ENCODE results near the gene UBAC2. TPM values are rescaled to one million over a fixed set of nuclear protein-coding genes. Genes with fewer than 3 reads are reported as not detected.

Gene UBAC2
- total RNA-seq, 2 donors from 2014 or later, result 72.7 to 80.4 TPM

DNA sequence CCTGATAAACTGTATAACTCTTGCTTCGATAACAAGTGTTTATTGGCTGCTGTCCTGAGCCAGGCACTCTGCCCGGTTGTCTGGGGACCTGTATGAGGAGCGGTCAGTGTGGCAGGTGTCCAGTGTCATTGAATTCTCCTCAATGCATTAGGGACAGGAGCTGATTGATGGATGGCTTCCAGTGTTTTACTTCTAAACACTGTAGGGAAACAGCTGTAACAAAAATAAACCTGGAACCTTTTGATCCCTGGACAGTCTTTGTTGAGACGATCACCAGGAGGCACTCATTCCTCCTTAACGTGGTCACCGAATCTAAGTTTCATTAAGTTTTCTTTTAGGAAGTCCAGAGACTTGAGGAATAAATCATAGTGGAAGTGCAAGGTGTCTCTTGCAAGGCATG lies 17.9 kb downstream of the UBAC2 start:
- Mint-ChIP-seq H3K36me3 (ENCODE audit: low read depth) (peaks cover 27% of the 10 kb centered on the region), H3K4me1 (peaks cover 14% of the 10 kb centered on the region), H3K9me3 (peaks cover 4% of the 10 kb centered on the region), H3K27me3 (ENCODE audit: insufficient read depth) (no peaks in the 10 kb centered on the region), H3K27ac (no peak overlapping the region), H3K4me3 (no peak overlapping the region)
- 73 to 86% methylated on average over 5 to 6 of the region's 6 CpGs for WGBS, 2 experiments (ENCODE audit: insufficient coverage in 1 of 2, insufficient read length in 1 of 2)
- TF ChIP-seq, protein P1, sequence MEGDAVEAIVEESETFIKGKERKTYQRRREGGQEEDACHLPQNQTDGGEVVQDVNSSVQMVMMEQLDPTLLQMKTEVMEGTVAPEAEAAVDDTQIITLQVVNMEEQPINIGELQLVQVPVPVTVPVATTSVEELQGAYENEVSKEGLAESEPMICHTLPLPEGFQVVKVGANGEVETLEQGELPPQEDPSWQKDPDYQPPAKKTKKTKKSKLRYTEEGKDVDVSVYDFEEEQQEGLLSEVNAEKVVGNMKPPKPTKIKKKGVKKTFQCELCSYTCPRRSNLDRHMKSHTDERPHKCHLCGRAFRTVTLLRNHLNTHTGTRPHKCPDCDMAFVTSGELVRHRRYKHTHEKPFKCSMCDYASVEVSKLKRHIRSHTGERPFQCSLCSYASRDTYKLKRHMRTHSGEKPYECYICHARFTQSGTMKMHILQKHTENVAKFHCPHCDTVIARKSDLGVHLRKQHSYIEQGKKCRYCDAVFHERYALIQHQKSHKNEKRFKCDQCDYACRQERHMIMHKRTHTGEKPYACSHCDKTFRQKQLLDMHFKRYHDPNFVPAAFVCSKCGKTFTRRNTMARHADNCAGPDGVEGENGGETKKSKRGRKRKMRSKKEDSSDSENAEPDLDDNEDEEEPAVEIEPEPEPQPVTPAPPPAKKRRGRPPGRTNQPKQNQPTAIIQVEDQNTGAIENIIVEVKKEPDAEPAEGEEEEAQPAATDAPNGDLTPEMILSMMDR (conservative IDR thresholded peaks at IDR 0.05), result no peak
- H3K4me3 ChIP-seq (ENCODE audit: low read length), result no peak overlapping the region
- H3K9ac ChIP-seq (ENCODE audit: extremely low read depth, low read length, poor library complexity, severe bottlenecking), result no peak overlapping the region
- no peaks in the 10 kb centered on the region for H3K4me1 ChIP-seq (ENCODE audit: control insufficient read depth, insufficient read depth, low read length)
- H3K36me3 ChIP-seq (ENCODE audit: control insufficient read depth, insufficient read depth, low read length), result peaks cover 21% of the 10 kb centered on the region
- H3K27ac ChIP-seq (ENCODE audit: low read depth, low read length), result no peak overlapping the region
- H3K27me3 ChIP-seq (ENCODE audit: control insufficient read depth, insufficient read depth, low read length, poor library complexity, severe bottlenecking), result no peaks in the 10 kb centered on the region
- no peaks in the 10 kb centered on the region for H3K9me3 ChIP-seq (ENCODE audit: control insufficient read depth, low read length)
- no peak for DNase-seq

DNA sequence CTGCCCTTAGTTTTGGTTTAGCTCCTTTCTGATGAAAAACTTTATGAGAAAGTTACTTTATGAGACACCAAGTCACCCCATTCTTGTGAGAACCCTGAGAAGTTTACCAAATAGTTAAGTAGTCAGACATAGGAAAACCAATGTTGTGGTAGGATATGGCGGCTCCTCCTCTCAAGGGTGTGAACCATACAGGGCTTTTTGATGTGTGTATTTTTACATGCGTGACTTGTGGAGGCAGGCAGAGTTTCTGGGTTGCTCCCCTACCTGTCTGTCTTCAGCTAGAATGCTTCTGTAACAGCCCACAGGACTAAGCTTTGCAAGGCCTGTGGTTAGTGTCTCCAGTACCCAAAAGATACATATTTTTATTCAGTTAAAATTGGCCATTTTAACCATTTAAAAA lies 18.3 kb downstream of the UBAC2 start:
- peaks cover 4% of the 10 kb centered on the region for H3K9me3 Mint-ChIP-seq
- Histone ChIP-seq H3K27ac (ENCODE audit: low read depth, low read length) (no peak overlapping the region), H3K4me3 (ENCODE audit: low read length) (no peak overlapping the region), H3K4me1 (ENCODE audit: control insufficient read depth, insufficient read depth, low read length) (no peaks in the 10 kb centered on the region), H3K9ac (ENCODE audit: extremely low read depth, low read length, poor library complexity, severe bottlenecking) (no peak overlapping the region), H3K9me3 (ENCODE audit: control insufficient read depth, low read length) (no peaks in the 10 kb centered on the region), H3K27me3 (ENCODE audit: control insufficient read depth, insufficient read depth, low read length, poor library complexity, severe bottlenecking) (no peaks in the 10 kb centered on the region), H3K36me3 (ENCODE audit: control insufficient read depth, insufficient read depth, low read length) (peaks cover 21% of the 10 kb centered on the region)
- H3K27ac Mint-ChIP-seq, result no peak overlapping the region
- peaks cover 27% of the 10 kb centered on the region for H3K36me3 Mint-ChIP-seq (ENCODE audit: low read depth)
- DNase-seq, result no peak
- no peak overlapping the region for H3K4me3 Mint-ChIP-seq
- H3K4me1 Mint-ChIP-seq, result peaks cover 14% of the 10 kb centered on the region
- WGBS, 2 experiments (ENCODE audit: insufficient coverage in 1 of 2, insufficient read length in 1 of 2), result 94 to 96% methylated on average over 2 of the region's 2 CpGs
- TF ChIP-seq, protein P1 (conservative IDR thresholded peaks at IDR 0.05), result no peak
- H3K27me3 Mint-ChIP-seq (ENCODE audit: insufficient read depth), result no peaks in the 10 kb centered on the region

- TF ChIP-seq, protein P1 (conservative IDR thresholded peaks at IDR 0.05), result no peak
- H3K4me1 ChIP-seq (ENCODE audit: control insufficient read depth, insufficient read depth, low read length), result no peaks in the 10 kb centered on the region
- peaks cover 23% of the 10 kb centered on the region for H3K36me3 Mint-ChIP-seq (ENCODE audit: low read depth)
- no peaks in the 10 kb centered on the region for H3K27me3 Mint-ChIP-seq (ENCODE audit: insufficient read depth)
- H3K27ac Mint-ChIP-seq, result no peak overlapping the region
- no peak overlapping the region for H3K9ac ChIP-seq (ENCODE audit: extremely low read depth, low read length, poor library complexity, severe bottlenecking)
- H3K36me3 ChIP-seq (ENCODE audit: control insufficient read depth, insufficient read depth, low read length), result peaks cover 20% of the 10 kb centered on the region
- no peak overlapping the region for H3K4me3 Mint-ChIP-seq
- no peak overlapping the region for H3K4me3 ChIP-seq (ENCODE audit: low read length)
- H3K4me1 Mint-ChIP-seq, result peaks cover 8% of the 10 kb centered on the region
- peaks cover 4% of the 10 kb centered on the region for H3K9me3 Mint-ChIP-seq
- H3K27me3 ChIP-seq (ENCODE audit: control insufficient read depth, insufficient read depth, low read length, poor library complexity, severe bottlenecking), result no peaks in the 10 kb centered on the region
- H3K9me3 ChIP-seq (ENCODE audit: control insufficient read depth, low read length), result no peaks in the 10 kb centered on the region
- DNase-seq, result no peak
- 86 to 88% methylated on average over 1 to 4 of the region's 6 CpGs for WGBS, 2 experiments (ENCODE audit: insufficient coverage in 1 of 2, insufficient read length in 1 of 2)
- no peak overlapping the region for H3K27ac ChIP-seq (ENCODE audit: low read depth, low read length)
Measured at GRCh38 chr13:99220199-99220935, 19.7 kb downstream of the UBAC2 start.
